ENCODE results near the gene HDAC7.

- TF ChIP-seq CTCF (IDR thresholded peaks at IDR 0.05; ENCODE audit: low read depth, low read length, poor library complexity, severe bottlenecking) = no peak
- no peak for TF ChIP-seq EZH2phosphoT487 (IDR thresholded peaks at IDR 0.05; ENCODE audit: borderline replicate concordance, low read length)
These were observed 20.9 kb upstream of the HDAC7 start for GRCh38 chr12:47840571-47840970.
